GM10266 (cell line): Measurements from ENCODE around the gene BPIFB3.

Experiments
- DNase-seq: peaks from one replicate; pipeline ENCODE4 v3.0.0; 2012; ENCODE audit errors: extremely low spot score
- TF ChIP-seq, protein P1 (sequence below): IDR thresholded peaks from 2 replicates; pipeline ENCODE4 v1.5.1; 2012; ENCODE audit warnings: mild to moderate bottlenecking, low read depth; ENCODE audit not compliant: control insufficient read depth, insufficient read depth; ENCODE audit errors: missing control alignments

The BPIFB3 gene

DNA sequence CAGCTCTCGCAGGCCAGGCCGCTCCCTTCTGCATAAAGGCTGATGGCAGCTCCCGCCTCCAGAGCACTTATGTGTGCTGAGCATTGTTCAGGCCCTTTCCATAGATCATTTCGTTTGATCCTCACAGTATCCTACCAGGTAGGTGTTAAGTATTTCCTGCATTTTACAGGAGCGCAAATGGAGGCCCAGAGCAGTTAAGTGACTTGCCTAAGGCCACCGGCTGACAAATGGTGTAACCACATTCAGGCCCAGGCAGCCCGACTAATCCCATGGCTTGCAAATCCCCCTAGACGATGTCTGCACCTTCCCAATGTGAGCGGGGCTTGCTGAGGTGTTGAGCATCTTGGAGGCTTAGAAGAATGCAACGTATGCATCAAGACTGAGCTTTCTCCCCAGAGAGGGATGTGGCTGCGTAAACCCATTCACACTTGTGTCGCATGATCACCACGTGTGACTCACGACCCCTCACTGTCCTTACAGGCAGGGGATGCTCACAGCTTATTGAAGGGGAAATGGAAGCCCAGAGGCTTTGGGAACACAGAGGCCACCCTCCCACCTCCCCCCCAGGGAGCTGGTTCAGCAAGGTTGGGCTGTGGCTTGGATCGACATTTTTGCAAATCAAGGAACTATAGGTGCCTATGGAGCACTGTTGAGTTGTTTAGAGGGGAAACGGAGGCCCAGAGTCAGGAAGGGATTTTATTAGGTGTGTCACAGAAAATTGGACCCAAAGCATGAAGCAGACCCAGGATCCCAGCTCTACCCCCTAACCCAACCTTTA is 39.2 kb upstream of the BPIFB3 start:
- TF ChIP-seq, protein P1, sequence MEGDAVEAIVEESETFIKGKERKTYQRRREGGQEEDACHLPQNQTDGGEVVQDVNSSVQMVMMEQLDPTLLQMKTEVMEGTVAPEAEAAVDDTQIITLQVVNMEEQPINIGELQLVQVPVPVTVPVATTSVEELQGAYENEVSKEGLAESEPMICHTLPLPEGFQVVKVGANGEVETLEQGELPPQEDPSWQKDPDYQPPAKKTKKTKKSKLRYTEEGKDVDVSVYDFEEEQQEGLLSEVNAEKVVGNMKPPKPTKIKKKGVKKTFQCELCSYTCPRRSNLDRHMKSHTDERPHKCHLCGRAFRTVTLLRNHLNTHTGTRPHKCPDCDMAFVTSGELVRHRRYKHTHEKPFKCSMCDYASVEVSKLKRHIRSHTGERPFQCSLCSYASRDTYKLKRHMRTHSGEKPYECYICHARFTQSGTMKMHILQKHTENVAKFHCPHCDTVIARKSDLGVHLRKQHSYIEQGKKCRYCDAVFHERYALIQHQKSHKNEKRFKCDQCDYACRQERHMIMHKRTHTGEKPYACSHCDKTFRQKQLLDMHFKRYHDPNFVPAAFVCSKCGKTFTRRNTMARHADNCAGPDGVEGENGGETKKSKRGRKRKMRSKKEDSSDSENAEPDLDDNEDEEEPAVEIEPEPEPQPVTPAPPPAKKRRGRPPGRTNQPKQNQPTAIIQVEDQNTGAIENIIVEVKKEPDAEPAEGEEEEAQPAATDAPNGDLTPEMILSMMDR = no peak
- DNase-seq = no peak

DNA sequence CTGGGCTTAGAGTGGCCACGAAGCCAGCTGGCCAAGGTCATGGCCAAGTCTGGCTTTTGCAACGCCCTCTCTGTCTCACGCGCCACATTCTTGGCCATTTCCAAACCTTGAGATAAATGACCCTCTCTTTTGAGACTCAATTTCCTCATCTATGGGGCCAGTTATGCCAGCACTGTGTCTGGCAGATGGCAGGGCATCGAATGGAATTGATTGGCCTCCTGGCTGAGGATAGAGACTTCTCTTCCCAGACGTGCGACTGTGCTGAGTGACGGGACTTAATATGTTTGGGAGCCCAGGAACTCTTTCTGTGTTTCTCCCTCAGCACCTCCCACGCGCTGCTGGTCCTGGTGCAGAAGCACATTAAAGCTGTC is 38.6 kb upstream of the BPIFB3 start:
- no peak for DNase-seq
- TF ChIP-seq, protein P1 = no peak

DNA sequence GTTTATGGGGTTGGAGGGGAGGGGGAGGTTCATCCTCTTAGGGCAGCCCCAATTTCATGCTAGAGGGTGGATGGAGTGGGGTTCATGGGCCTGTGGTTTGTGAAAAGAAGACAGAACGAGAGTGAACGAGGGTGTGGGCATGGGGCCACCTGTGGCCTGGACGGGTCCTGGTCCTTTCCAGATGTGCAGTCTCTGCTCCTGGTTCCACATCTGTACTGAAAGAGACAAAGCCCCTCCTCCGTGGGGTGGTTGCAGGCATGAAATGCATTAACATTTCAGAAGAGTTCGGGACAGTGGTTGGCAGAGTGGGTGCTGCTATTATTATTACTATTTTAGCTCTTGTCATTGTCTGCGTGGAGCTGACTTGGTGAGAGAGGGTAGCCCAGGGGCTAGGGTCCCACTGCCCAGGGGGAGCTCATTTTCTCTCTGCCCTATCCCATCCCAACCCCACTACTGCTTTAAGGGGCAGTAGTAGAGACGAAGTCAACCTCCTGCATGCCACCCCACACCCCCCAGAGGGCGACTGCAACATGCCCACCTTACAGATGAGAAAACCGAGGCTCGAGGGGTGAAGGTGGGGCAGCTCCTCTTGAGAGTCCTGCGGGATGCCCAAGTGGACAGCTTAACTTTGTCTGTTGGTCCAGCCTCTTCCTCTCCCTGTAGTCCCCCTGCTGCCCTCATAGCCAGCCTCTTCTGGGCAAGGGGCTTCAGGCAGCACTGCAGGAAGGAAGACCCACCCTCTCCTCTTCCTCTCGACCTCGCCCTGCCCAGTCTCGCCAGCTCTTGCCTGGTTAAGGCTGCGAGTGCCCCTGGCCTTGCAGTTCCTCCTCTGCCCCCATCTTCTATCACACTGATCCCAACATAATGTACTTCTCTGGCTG is 37.8 kb upstream of the BPIFB3 start:
- TF ChIP-seq, protein P1 = no peak

DNA sequence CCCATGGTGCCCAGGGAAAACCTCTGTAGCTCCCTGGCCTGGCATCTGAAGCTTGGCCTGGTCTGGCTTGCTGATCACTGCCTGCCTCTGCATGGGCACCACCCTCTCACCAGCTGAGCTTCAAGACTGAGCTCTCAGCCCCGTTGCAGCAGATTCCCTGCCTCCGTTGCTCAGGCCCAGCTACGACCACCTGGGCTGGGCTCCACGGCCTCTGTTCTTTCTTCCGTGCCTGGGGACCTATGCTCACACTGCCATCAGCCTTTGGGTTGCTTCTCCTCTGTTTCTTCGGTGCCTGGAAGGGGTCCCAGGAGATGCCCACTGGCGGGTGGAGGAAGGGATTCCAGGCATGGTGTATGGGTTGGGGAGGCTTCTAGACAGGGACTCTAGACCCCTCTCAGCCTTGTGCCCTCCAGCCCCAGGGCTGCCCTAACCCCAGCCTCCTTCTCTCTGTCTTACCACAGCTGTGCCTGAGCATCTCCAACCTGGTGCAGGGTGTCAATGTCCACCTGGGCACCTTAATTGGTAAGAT is 37.1 kb upstream of the BPIFB3 start:
- no peak for DNase-seq
- TF ChIP-seq, protein P1 = no peak

More for the DNA sequence above, 37.8 kb upstream of the BPIFB3 start:
- DNase-seq = no peak

DNA sequence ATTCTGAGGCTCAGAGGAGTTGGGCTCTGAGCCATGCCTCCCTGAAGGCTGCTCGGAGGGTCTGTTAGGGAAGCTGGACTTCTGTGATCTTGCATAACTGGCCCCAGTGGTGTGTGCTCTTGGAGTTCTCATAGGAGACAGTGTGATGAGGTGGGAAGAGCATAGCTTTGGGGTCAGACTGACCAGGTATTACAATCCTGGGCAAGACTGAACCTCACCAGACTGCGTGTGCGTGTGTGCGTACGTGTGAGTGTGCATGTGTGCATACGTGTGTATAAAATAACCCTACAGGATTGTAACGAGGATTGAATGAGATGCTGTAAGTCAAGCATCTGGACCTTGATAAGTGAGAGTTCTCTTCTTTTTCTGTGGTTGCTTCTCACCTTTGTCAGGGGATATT is 36.2 kb upstream of the BPIFB3 start:
- DNase-seq = no peak
- TF ChIP-seq, protein P1 = no peak

DNA sequence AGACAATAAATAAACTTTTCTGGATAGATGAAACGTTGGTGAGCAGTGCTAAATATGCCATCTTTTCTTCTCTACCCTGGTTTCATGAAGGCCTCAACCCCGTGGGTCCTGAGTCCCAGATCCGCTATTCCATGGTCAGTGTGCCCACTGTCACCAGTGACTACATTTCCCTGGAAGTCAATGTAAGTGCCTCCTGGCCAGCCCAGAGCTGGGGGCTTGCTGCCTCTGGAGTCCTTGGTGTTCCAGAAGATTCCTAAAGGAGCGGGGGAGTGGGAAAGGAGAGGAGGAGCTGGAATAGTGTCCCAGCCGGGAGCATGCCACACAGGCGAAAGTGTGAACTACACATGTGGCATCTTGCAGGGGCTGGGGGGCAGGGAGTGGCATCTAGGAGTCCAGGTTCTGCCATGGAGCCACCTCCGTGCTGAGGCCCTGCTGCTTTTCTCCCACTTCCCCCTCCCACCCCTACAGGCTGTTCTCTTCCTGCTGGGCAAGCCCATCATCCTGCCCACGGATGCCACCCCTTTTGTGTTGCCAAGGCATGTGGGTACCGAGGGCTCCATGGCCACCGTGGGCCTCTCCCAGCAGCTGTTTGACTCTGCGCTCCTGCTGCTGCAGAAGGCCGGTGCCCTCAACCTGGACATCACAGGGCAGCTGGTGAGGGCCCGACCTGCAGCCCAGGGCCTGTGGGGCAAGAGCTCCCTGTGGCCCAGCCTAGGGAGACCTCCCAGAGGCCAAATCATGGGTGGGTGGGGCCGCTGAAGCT is 35.4 kb upstream of the BPIFB3 start:
- DNase-seq = no peak
- TF ChIP-seq, protein P1 = no peak
